Fibroblast of skin of abdomen (primary cell): ENCODE results near the gene NR4A2.
A peak's percentile ranks its signal among the peaks of the same experiment; 100 is the strongest.

ENCODE experiments used
- DNase-seq: peaks from one replicate; pipeline ENCODE4 v3.0.0-alpha.2; 2013

Gene NR4A2

GRCh38 chr2:156339865-156340264 lies 7.3 kb upstream of the NR4A2 start:
- DNase-seq: no peak

GRCh38 chr2:156339110-156339847 lies 6.8 kb upstream of the NR4A2 start:
- no peak for DNase-seq

DNA sequence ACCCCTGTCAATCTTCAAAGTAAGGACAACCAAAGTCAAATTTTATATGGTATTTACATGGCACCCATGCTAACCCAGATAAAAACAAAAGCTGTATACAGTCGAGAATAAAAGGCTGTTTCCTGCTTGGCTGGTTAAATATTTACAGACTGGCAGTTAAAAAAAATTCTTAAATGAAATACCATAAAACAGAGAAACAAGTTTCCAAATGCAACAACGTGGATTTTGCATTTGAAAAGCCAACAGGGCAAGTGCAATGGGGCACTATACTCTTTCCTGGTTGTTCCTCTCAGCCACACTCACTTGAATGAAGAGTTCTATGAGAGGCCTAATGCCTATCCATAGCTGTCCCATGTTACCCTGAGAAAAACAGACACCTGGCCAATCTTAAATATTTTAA lies 6.1 kb upstream of the NR4A2 start:
- no peak for DNase-seq

DNA sequence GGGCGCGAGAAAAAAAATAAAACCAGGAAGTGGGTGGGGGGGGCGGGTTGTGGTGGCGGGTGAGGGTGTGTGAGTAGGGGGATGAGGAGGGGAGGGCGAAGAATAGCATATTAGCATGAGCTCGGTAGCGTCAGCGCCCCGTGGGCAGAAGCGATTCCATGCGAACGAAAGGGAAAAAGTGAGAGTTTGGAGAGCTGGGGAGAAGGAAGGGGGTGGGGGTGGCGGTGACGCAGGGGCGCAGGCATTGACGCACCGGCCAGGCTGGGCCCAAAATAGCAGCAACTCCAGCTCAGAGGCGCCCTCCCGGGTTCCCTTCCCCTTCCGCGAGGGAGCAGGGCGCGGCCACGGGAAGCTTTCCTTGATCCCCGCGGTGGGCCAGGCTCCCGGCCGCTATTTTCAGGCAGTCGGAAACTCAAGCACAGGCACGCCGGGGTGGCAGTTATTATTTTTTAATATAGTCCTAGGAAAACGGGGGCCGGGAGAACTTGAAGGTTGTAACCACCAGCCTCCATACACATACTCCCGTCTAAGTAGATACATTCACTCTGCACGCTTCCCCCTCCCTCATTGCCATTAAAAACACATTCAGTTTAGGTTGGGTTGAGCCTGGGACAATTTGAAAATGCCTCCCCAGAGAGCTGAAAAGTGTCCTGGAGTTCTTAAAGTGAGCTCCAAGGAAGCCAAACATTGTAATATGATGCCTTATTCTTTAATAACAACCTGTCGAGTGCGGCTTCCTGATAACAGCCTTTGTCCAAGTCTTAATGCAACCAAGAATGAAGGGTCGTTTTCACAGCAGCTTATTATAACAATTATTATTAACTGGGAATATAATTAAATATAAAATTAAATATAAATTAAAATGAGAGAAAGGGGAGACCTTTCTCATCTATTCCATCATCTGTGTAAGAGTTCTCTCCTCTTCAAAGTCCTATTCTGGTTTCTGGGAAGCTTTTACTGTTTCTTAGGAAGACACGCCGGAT lies 2.3 kb upstream of the NR4A2 start:
- DNase-seq: peak; percentile 89

DNA sequence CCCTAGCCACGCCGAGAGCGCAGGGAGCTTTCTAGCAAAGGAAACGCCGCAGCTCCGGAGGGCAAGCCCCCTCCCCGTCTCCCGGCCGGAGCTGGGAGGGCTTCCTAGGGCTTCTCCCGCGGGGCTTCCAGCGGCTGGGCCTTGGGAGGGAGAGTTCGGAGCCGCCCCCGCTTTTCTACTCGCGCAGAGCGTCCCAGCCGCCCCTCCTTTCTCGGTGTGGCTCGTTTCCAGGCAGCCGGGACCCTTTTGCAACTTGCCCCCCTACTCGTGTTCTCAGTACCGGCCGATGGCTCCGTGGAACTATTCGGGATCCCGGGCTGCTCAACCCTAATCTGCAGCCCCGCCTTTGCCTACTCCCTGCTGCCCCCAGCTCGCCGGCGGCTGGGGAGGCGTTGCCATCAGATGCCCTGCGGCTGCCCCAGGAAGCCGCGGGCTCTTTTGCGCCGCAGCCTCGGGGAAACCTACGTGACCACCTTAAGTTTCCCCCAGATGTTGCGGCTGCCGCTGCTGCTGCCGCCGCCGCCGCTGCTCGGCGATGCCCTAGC lies 1.5 kb upstream of the NR4A2 start:
- peak; percentile 32 for DNase-seq

GRCh38 chr2:156333274-156333950 lies 891 bp upstream of the NR4A2 start:
- DNase-seq: peak; percentile 8

GRCh38 chr2:156332284-156332533 lies 312 bp downstream of the NR4A2 start:
- no peak for DNase-seq

GRCh38 chr2:156331572-156332283 lies 793 bp downstream of the NR4A2 start:
- DNase-seq: peak; percentile 55

DNA sequence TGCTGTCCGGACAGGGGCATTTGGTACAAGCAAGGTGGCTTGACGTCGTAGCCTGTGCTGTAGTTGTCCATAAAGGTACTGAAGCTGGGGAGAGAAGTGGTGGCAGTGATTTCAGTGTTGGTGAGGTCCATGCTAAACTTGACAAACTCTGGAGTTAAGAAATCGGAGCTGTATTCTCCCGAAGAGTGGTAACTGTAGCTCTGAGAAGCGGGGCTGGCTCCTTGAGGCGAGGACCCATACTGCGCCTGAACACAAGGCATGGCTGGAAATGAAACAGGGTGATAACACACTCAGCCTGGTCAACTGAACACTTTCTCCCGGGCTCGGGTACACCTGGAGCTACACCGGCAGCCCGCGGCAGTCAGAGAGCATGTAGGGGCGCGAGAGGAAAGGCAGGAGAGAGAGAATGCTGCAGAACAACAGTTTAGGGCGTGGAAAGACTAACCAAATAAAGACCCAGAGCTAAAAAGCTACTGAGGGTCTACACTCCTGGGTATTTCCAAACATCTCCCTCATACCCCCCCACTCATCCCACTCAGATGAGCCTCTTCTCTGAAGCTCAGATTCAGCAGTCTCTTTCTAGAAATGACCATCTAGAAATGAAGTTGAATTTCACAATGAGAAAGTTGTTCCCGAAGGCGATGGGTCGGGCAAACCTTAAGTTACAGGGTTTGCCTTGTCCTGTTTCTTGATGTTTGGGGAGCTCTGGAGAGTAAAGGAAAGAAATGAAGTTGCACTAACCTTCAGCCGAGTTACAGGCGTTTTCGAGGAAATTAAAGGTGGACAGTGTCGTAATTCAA lies 2.4 kb downstream of the NR4A2 start:
- no peak for DNase-seq

DNA sequence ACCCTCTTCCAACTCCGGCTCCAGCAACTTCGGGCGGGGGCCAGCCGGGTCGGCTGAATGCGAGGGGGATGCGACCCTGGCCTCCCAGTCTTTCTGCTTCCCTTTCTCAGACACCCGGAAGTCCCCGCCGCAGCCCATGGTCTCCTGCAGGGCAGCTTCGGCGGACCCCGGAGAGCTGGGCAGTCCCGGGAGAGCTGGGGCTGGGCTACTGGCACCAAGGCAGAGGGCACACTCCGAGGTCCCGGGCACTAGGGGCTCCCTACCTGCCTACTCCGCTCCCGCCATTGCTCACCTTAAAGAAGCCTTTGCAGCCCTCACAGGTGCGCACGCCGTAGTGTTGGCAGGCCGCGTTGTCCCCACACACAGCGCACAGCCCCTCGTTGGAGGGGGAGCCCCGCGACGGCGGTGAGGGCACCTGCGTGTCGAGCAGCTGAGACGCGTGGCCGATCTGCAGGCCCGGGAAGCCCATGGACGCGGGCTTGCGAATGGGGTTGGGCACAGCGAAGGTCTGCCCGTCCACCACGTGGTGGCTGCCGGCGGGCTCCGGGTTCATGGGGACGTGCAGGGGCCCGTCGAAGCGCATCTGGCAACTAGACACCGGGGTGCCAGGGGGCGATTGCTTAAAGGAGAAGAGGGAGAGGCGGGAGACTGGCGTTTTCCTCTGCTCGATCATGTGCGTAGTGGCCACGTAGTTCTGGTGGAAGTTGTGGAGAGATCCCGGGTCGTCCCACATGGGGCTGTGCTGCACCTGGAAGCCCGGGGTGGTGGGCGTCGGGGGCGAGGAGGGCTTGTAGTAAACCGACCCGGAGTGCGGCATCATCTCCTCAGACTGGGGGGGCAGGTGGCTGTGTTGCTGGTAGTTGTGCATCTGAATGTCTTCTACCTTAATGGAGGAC lies 3.2 kb downstream of the NR4A2 start:
- no peak for DNase-seq

DNA sequence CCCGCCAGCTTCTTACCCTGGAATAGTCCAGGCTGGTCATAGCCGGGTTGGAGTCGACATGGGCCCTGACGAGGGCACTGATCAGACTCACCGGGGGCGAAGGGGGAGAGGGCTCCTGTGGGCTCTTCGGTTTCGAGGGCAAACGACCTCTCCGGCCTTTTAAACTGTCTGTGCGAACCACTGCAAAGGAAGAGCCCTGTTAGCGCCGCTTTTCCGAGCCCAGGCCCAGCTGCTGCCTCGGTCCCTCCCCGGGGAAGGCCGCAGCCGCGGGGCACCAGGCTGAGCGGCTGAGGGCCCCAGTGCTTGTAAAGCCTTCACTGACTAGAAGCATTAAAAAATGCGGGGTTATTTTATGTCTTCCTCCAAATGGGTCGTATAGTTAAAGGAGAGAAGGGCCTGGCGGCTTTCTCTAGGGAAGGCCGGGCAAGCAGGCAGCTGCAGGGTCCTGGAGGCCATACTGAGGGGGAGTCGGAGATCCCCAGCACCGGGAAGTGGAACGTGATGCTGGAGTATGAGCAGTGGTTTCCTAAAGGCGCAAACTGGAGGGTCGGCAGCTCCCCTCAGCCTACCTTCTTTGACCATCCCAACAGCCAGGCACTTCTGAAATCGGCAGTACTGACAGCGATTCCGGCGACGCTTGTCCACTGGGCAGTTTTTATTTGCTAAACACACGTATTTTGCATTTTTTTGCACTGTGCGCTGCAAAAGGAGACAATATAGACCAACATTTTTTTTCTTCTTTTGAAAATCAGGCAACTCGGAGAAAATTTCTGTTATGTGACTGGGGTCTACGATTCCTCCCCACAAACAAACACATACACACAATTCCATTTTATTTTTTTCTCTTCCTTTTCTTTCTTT lies 4.5 kb downstream of the NR4A2 start:
- DNase-seq: no peak

DNA sequence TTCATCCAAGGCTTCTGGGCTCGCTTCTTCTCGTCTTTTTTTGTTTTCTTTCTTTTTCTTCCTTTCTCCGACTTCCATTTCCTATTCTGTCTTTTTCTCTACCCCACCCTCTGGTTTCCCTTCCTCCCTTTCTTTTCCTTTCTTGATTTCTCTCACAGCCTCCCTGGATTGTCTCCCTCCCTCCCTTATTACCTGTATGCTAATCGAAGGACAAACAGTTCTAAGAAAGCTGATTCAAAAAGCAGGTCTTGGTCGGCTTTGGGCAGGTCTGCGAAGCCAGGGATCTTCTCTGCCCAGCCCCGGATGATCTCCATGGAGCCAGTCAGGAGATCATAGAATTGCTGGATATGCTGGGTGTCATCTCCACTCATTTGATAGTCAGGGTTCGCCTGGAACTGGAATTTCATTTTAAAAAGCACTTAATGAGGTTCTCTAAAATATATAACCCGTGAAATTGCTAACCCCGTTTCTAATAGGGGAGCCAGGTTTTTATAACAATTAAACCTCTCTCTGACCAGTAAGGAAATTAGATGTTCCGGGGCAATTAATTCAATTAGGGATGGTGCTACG lies 5.9 kb downstream of the NR4A2 start:
- no peak for DNase-seq

DNA sequence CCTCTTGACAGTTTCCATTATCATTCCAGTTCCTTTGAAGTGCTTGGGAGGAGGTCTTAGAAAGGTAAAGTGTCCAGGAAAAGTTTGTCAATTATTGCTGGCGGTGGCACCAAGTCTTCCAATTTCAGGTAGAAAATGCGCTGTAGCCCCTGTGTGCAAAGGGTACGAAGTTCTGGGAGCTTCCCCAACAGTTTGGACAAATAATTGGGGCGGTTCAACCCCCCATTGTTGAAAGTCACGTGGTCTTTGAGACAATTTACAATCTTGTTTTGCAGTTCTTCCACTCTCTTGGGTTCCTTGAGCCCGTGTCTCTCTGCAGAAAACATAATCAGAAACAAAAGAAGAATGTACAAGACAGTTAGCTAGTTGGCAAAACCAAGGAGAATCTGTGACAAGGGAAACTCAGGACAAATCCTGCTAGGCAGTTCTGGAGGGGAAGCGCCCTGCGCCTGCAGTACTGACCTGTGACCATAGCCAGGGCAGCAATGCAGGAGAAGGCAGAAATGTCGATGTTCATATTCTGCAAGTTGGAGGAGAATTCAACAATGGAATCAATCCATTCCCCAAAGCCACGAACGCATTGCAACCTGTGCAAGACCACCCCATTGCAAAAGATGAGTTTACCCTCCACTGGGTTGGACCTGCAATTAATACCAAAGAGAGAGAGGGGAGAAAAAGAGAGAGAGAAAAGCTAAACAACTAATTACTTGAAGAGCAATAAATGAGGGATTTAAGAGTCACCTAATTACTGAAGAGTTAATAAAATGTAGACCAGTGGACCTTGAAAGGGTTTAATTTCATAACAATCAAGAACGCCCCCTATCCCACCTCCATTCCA lies 6.6 kb downstream of the NR4A2 start:
- no peak for DNase-seq

- no peak for DNase-seq
Measured at GRCh38 chr2:156323754-156324153, 8.8 kb downstream of the NR4A2 start.

GRCh38 chr2:156322686-156323231 lies 9.8 kb downstream of the NR4A2 start:
- no peak for DNase-seq

DNA sequence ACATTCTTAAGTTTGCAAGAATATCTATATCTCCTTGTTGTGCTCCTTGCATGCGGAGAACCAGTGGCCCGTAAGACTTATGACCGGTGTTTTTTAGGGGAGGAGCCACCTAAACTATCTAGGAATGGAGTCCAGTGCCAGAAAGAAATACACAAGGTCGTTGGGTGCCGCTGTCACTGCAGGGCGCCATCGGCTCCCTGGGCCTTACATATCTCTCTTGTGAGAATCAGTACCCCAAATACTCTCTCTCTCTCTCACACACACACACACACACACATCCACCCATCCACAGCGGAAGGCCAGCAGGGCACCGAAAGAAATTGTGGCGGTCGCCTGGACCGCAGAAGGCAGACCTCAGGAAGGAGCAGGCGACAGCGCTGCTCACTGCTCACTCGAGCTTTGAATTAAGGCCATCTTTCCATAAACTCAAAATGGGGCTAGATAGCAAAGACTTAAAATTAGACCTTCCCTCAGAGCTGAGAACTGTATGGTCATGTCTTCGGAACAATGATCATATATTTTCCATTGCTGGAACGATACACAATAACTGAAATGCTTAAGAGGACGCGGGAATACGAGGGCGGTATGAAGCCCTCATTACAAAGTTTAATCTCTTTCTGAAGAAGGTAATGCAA lies 10.4 kb downstream of the NR4A2 start:
- DNase-seq: no peak

- no peak for DNase-seq
Measured at GRCh38 chr2:156321243-156321904, 11.1 kb downstream of the NR4A2 start.
